SIG-M5 treated with dmso at 0.1 percent for 504 hours (cell line): ENCODE measurements around the gene STK11.
A peak's percentile ranks its signal among the peaks of the same experiment; 100 is the strongest.
"Not testable (repeated sequence)": the region's sequence is repeated elsewhere in the genome, so short reads cannot be mapped to it uniquely, and the experiment has no call there.

Experiments
- DNase-seq: peaks from one replicate; lab custom pipeline; 2025; ENCODE audit not compliant: unreplicated experiment; lab: John Stamatoyannopoulos, UW

The STK11 gene

DNA sequence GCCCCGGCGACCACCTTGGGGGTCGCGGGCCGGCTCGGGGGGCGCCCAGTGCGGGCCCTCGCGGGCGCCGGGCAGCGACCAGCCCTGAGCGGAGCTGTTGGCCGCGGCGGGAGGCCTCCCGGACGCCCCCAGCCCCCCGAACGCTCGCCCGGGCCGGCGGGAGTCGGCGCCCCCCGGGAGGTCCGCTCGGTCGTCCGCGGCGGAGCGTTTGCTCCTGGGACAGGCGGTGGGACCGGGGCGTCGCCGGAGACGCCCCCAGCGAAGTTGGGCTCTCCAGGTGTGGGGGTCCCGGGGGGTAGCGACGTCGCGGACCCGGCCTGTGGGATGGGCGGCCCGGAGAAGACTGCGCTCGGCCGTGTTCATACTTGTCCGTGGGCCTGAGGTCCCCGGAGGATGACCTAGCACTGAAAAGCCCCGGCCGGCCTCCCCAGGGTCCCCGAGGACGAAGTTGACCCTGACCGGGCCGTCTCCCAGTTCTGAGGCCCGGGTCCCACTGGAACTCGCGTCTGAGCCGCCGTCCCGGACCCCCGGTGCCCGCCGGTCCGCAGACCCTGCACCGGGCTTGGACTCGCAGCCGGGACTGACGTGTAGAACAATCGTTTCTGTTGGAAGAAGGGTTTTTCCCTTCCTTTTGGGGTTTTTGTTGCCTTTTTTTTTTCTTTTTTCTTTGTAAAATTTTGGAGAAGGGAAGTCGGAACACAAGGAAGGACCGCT, 729 bp downstream of the STK11 start:
- DNase-seq: no peak

GRCh38 chr19:1206864-1207450, 1.4 kb downstream of the STK11 start:
- DNase-seq: peak; percentile 61

DNA sequence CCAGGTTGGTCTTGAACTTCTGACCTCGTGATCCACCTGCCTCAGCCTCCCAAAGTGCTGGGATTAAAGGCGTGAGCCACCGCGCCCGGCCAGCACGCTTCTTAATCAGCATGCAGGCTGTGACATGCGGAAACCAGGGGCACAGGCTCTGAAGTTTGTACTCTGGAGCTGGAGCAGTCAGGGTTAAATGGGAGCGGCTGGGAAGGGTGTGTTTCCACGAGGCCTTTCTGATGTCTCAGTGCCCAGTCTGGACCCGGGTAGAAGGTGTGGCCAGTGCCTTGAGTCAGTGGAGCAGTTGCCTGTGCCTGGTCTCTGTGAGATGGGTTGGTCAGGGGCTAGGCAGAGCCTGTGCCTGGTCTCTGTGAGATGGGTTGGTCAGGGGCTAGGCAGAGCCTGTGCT, 3.3 kb downstream of the STK11 start:
- DNase-seq: not testable (repeated sequence)

GRCh38 chr19:1210227-1210538, 4.6 kb downstream of the STK11 start:
- DNase-seq: no peak

GRCh38 chr19:1211494-1212234, 6.1 kb downstream of the STK11 start:
- DNase-seq: no peak

GRCh38 chr19:1213391-1214286, 8.1 kb downstream of the STK11 start:
- peak; percentile 35 for DNase-seq

- no peak for DNase-seq
These were observed 8.8 kb downstream of the STK11 start for GRCh38 chr19:1214299-1214861.

DNA sequence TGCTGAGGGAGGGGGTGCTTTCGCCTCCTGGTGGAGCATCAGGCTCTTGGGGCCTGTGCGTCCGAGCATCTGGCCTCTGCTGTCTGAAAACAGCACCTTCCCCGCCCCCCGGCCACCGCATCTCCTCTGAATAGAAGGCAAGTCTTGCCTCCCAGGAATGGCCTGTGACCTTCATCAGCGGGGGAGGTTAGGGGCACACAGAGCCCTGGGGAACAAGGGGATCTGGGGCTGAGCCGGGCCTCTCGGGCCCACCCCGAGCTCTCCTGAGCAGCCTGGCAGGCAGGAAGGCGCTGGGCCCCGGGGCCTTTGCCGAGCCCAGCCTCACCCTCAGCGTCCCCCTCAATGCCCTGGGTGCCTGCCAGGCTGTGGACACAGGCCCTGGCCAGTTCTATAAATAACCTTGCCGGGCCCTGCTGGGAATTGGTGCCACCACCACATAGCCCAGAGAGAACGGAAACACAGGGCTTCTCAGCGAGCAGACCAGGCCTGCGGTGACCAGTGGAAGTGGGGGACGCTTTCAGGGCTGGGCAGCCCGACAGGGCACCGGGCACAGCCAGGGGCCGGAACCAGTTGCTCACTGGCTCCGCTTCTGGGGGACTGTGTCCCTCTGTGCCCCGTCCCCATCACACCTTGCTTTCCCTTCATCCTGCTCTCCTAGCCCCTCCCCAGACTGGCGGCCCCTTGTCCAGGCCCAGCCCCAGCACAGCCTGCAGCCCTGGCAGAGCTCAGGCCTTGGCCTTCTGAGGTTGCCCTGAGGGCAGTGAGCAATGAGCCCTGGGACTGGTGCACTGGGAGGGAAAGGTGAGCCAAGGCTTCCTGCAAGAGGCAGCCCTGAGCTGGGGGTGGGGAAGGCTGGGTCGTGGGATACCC, 9.5 kb downstream of the STK11 start:
- DNase-seq: no peak

- no peak for DNase-seq
These were observed 11.2 kb downstream of the STK11 start for GRCh38 chr19:1216756-1217155.

GRCh38 chr19:1217366-1217765, 11.8 kb downstream of the STK11 start:
- no peak for DNase-seq

DNA sequence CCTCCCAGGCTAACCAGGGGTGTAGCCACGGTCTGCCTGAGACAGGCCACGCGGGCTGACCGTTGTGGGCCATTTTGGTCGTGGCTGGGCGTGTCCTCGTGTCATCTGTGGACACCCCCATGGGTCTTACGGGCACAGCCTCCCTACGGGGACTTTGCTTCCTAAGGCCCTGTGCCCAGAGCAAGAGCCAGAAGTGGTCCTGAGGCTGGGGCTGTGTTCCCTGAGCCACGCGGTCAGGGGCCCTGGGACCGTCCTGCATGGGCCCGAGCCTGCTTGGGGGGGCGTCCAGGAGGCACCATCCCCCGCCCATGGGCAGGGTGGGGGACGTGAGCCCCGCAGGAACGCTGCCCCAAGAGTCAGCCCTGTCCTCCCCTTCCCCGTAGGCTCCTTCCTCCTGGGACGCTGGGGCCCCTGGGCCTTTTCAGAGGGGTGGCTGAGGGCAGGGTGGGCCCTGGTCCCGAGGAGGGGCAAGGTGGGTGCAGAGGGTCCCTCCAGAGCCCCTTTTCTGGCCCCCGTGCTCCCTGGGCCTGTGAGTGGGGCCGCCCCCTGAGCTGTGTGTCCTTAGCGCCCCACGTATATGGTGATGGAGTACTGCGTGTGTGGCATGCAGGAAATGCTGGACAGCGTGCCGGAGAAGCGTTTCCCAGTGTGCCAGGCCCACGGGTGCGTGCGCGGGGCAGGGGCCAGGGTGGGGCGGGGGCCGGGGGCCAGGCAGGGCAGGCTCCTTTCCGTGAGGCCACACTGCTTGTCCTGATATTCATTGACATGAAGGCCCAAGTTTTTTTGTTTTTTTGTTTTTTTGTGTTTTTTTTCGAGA, 13.4 kb downstream of the STK11 start:
- no peak for DNase-seq

DNA sequence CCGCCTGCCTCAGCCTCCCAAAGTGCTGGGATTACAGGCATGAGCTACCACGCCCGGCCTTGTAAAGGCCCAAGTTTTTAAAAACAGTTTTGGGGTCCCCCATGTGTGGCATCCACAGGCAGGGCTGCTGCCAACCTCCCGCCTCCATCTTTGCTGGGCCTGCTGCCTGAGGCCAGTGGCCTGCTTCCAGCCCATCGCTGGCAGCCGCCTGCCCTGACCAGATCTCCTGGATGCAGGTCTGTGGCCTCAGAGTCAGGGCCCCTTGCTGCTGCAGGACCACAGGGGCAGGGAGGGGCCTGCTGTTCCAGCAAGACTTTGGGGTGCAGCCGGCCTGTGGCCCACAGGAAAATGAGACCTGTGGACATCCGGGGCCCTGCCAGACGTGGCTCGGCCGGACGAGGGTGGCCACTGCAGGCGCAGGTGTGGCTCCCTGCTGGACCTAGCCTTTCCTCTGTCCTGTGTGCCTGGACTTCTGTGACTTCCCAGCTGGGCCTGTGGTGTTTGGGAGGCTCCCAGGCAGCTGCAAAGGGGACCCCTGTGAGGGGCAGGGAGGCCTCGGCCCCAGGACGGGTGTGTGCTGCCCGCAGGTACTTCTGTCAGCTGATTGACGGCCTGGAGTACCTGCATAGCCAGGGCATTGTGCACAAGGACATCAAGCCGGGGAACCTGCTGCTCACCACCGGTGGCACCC, 14.4 kb downstream of the STK11 start:
- no peak for DNase-seq

DNA sequence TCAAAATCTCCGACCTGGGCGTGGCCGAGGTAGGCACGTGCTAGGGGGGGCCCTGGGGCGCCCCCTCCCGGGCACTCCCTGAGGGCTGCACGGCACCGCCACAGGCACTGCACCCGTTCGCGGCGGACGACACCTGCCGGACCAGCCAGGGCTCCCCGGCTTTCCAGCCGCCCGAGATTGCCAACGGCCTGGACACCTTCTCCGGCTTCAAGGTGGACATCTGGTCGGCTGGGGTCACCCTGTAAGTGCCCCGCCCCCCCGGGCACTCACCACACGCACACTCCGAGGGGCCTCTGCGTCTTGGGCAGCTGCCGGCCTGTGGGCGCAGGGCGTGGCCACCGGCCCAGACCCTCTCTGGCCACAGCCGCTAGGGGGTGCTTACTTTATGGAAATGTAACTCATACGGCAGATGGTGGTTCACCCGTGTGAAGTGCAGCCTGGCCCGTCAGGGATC, 14.9 kb downstream of the STK11 start:
- DNase-seq: no peak

- no peak for DNase-seq
These were observed 15.7 kb downstream of the STK11 start for GRCh38 chr19:1220976-1221903.

DNA sequence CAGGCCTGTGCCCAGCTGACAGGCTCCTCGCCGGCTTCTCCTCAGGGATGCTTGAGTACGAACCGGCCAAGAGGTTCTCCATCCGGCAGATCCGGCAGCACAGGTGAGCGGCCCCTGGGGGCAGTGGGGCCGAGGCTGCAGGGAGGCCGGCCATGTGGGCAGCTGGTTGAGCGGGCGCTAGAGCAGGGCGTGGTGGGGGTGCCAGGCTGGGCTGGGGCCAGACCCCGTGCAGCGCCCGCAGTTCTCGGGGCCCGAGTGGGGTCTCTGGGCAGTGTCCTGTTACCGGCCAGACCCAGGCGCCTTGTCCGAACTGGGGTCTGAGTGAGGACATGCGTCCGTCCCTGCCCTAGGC, 16.3 kb downstream of the STK11 start:
- no peak for DNase-seq

GRCh38 chr19:1222394-1222793, 16.8 kb downstream of the STK11 start:
- DNase-seq: no peak

GRCh38 chr19:1223018-1223855, 17.7 kb downstream of the STK11 start:
- DNase-seq: no peak
